A549 (cell line): ENCODE results near the gene DOC2A.

ENCODE experiments used
- EP300 ChIP-seq, 2 experiments: fragments of >200 bp; sonication (Bioruptor Twin); formaldehyde crosslinking; IDR thresholded peaks; 2 replicates in 1 of 2; 3 replicates in 1 of 2; pipeline ENCODE4 v1.6.1; 2016 to 2017
- FOSL2 ChIP-seq, 2 experiments: fragments of 450-650 bp in 1 of 2; fragments of >200 bp in 1 of 2; sonication (Bioruptor Twin) in 1 of 2; formaldehyde crosslinking; IDR thresholded peaks; 2 replicates each; pipeline versions ENCODE4 v1.5.0 to v1.6.1; 2016 to 2020; ENCODE audit warnings: mild to moderate bottlenecking in 1 of 2, moderate library complexity in 1 of 2
- HEYL ChIP-seq: fragments of 250-450 bp; sonication (Bioruptor Pico); IDR thresholded peaks from 2 replicates; pipeline ENCODE4 v1.8.0; 2021; ENCODE audit warnings: mild to moderate bottlenecking, moderate library complexity
- HOXA7 ChIP-seq: fragments of 250-450 bp; sonication (Bioruptor Pico); IDR thresholded peaks from 2 replicates; pipeline ENCODE4 v1.5.0; 2020; ENCODE audit warnings: mild to moderate bottlenecking, moderate library complexity
- MAFK ChIP-seq: fragments of 450-650 bp; IDR thresholded peaks from 2 replicates; pipeline ENCODE4 v1.6.1; 2014; ENCODE audit not compliant: partially characterized antibody
- MAZ ChIP-seq: fragments of 150-350 bp; IDR thresholded peaks from 2 replicates; pipeline ENCODE4 v1.6.1; 2014; ENCODE audit warnings: antibody characterized with exemption, low read depth, low read length, borderline replicate concordance
- MYC ChIP-seq: IDR thresholded peaks from 2 replicates; pipeline ENCODE4 v1.6.1; 2012; ENCODE audit warnings: mild to moderate bottlenecking, inconsistent platforms, low read length, improper control_type of control experiment, borderline replicate concordance
- POLR2A ChIP-seq: IDR thresholded peaks from 2 replicates; pipeline ENCODE4 v1.6.1; 2012; ENCODE audit warnings: mild to moderate bottlenecking, low read length
- RAD21 ChIP-seq, 2 experiments: fragments of >200 bp in 1 of 2; sonication (Bioruptor Twin) in 1 of 2; formaldehyde crosslinking in 1 of 2; IDR thresholded peaks in 1 of 2; conservative IDR thresholded peaks in 1 of 2; 2 replicates in 1 of 2; 3 replicates in 1 of 2; pipeline ENCODE4 v1.6.1; 2012 to 2018; ENCODE audit warnings: inconsistent platforms in 1 of 2
- RFX5 ChIP-seq: fragments of 450-650 bp; IDR thresholded peaks from 2 replicates; pipeline ENCODE4 v1.7.1; 2014; ENCODE audit warnings: antibody characterized with exemption, mild to moderate bottlenecking, moderate library complexity
- SMC3 ChIP-seq: fragments of >200 bp; sonication (Bioruptor Twin); formaldehyde crosslinking; IDR thresholded peaks from 3 replicates; pipeline ENCODE4 v1.6.1; 2018; ENCODE audit warnings: inconsistent platforms
- TF ChIP-seq, protein P1 (sequence below): fragments of >200 bp; sonication (Bioruptor Twin); formaldehyde crosslinking; IDR thresholded peaks from 3 replicates; pipeline ENCODE4 v1.5.1; 2016
- TF ChIP-seq, protein P2 (sequence below): fragments of 200-600 bp; sonication (generic); IDR thresholded peaks from 2 replicates; pipeline ENCODE4 v1.6.1; 2016; ENCODE audit warnings: antibody characterized with exemption, mild to moderate bottlenecking, moderate library complexity
- TF ChIP-seq, protein P3 (sequence below): IDR thresholded peaks from 2 replicates; pipeline ENCODE4 v1.6.1; 2012; ENCODE audit warnings: low read depth, borderline replicate concordance

DNA sequence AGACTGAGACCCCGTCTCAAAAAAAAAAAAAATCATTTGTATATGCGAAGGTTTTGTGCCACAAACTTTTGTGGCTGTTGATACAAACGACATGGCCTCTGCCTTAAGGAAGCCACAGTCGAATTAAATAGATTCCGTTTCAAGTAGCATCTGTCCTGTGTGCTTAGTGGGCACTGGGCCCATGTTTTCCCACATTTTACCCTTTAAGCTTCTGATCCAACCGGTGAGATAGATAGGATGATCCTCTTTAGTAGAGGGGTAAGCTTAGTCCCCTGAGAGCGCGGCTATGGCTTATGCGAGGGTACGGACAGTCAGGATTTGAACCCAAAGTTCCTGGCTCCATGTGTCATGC lies 49.7 kb downstream of the DOC2A start:
- TF ChIP-seq EP300 (IDR thresholded peaks at IDR 0.05) = no peak
- TF ChIP-seq, protein P1, sequence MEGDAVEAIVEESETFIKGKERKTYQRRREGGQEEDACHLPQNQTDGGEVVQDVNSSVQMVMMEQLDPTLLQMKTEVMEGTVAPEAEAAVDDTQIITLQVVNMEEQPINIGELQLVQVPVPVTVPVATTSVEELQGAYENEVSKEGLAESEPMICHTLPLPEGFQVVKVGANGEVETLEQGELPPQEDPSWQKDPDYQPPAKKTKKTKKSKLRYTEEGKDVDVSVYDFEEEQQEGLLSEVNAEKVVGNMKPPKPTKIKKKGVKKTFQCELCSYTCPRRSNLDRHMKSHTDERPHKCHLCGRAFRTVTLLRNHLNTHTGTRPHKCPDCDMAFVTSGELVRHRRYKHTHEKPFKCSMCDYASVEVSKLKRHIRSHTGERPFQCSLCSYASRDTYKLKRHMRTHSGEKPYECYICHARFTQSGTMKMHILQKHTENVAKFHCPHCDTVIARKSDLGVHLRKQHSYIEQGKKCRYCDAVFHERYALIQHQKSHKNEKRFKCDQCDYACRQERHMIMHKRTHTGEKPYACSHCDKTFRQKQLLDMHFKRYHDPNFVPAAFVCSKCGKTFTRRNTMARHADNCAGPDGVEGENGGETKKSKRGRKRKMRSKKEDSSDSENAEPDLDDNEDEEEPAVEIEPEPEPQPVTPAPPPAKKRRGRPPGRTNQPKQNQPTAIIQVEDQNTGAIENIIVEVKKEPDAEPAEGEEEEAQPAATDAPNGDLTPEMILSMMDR = no peak
- TF ChIP-seq MYC = no peak
- TF ChIP-seq RFX5 = no peak
- TF ChIP-seq, protein P2, sequence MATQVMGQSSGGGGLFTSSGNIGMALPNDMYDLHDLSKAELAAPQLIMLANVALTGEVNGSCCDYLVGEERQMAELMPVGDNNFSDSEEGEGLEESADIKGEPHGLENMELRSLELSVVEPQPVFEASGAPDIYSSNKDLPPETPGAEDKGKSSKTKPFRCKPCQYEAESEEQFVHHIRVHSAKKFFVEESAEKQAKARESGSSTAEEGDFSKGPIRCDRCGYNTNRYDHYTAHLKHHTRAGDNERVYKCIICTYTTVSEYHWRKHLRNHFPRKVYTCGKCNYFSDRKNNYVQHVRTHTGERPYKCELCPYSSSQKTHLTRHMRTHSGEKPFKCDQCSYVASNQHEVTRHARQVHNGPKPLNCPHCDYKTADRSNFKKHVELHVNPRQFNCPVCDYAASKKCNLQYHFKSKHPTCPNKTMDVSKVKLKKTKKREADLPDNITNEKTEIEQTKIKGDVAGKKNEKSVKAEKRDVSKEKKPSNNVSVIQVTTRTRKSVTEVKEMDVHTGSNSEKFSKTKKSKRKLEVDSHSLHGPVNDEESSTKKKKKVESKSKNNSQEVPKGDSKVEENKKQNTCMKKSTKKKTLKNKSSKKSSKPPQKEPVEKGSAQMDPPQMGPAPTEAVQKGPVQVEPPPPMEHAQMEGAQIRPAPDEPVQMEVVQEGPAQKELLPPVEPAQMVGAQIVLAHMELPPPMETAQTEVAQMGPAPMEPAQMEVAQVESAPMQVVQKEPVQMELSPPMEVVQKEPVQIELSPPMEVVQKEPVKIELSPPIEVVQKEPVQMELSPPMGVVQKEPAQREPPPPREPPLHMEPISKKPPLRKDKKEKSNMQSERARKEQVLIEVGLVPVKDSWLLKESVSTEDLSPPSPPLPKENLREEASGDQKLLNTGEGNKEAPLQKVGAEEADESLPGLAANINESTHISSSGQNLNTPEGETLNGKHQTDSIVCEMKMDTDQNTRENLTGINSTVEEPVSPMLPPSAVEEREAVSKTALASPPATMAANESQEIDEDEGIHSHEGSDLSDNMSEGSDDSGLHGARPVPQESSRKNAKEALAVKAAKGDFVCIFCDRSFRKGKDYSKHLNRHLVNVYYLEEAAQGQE = no peak
- TF ChIP-seq FOSL2 (IDR thresholded peaks at IDR 0.05) = no peak
- no peak for TF ChIP-seq FOSL2 (CRISPR knock-in tag; IDR thresholded peaks at IDR 0.05)
- no peak for TF ChIP-seq SMC3
- TF ChIP-seq POLR2A = no peak
- TF ChIP-seq HOXA7 = no peak
- TF ChIP-seq MAZ = no peak
- no peak for TF ChIP-seq HEYL
- TF ChIP-seq MAFK = no peak
- no peak for TF ChIP-seq RAD21 (conservative IDR thresholded peaks at IDR 0.05 in 1 of 2, IDR thresholded peaks at IDR 0.05 in 1 of 2)
- TF ChIP-seq, protein P3, sequence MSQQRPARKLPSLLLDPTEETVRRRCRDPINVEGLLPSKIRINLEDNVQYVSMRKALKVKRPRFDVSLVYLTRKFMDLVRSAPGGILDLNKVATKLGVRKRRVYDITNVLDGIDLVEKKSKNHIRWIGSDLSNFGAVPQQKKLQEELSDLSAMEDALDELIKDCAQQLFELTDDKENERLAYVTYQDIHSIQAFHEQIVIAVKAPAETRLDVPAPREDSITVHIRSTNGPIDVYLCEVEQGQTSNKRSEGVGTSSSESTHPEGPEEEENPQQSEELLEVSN = no peak
